Ishikawa (cell line): ENCODE results near the gene ARSB.

ENCODE experiments used
- CEBPB ChIP-seq: IDR thresholded peaks from 2 replicates; pipeline ENCODE4 v1.6.1; 2012
- CREB1 ChIP-seq: IDR thresholded peaks from 2 replicates; pipeline ENCODE4 v1.6.1; 2012; ENCODE audit warnings: low read depth
- EGR1 ChIP-seq: IDR thresholded peaks from 2 replicates; pipeline ENCODE4 v1.6.1; 2012
- EP300 ChIP-seq: IDR thresholded peaks from 2 replicates; pipeline ENCODE4 v1.6.1; 2012; ENCODE audit warnings: borderline replicate concordance
- FOXM1 ChIP-seq: IDR thresholded peaks from 2 replicates; pipeline ENCODE4 v1.6.1; 2012; ENCODE audit warnings: low read depth, borderline replicate concordance
- MAX ChIP-seq: IDR thresholded peaks from 2 replicates; pipeline ENCODE4 v1.6.1; 2012
- NFIC ChIP-seq: IDR thresholded peaks from 2 replicates; pipeline ENCODE4 v1.6.1; 2012
- RAD21 ChIP-seq: IDR thresholded peaks from 2 replicates; pipeline ENCODE4 v1.6.1; 2012; ENCODE audit warnings: low read depth
- TAF1 ChIP-seq: IDR thresholded peaks from 2 replicates; pipeline ENCODE4 v1.6.1; 2012; ENCODE audit warnings: low read depth, mild to moderate bottlenecking
- TCF12 ChIP-seq: IDR thresholded peaks from 2 replicates; pipeline ENCODE4 v1.6.1; 2012; ENCODE audit warnings: low read depth
- TEAD4 ChIP-seq: IDR thresholded peaks from 2 replicates; pipeline ENCODE4 v1.6.1; 2012
- YY1 ChIP-seq: IDR thresholded peaks from 2 replicates; pipeline ENCODE4 v1.6.1; 2012; ENCODE audit warnings: low read depth
- ZBTB7A ChIP-seq: IDR thresholded peaks from 2 replicates; pipeline ENCODE4 v1.6.1; 2012; ENCODE audit warnings: low read depth
- TF ChIP-seq, protein P1 (sequence below): IDR thresholded peaks from 2 replicates; pipeline ENCODE4 v1.6.1; 2012
- TF ChIP-seq, protein P2 (sequence below): IDR thresholded peaks from 2 replicates; pipeline ENCODE4 v1.6.1; 2012; ENCODE audit warnings: low read depth, mild to moderate bottlenecking

Gene ARSB

GRCh38 chr5:78984439-78985115 lies 533 bp downstream of the ARSB start:
- TF ChIP-seq NFIC (no peak), EP300 (no peak), EGR1 (peak; percentile 51), TAF1 (no peak; the same call in 1 of the 2 replicates), CREB1 (no peak), TEAD4 (no peak), TCF12 (no peak), ZBTB7A (no peak), FOXM1 (no peak), CEBPB (no peak), YY1 (0 out of 2 replicates have a peak, but pooled peaks have one; percentile 37), MAX (0 out of 2 replicates have a peak, but pooled peaks have one; percentile 6)

DNA sequence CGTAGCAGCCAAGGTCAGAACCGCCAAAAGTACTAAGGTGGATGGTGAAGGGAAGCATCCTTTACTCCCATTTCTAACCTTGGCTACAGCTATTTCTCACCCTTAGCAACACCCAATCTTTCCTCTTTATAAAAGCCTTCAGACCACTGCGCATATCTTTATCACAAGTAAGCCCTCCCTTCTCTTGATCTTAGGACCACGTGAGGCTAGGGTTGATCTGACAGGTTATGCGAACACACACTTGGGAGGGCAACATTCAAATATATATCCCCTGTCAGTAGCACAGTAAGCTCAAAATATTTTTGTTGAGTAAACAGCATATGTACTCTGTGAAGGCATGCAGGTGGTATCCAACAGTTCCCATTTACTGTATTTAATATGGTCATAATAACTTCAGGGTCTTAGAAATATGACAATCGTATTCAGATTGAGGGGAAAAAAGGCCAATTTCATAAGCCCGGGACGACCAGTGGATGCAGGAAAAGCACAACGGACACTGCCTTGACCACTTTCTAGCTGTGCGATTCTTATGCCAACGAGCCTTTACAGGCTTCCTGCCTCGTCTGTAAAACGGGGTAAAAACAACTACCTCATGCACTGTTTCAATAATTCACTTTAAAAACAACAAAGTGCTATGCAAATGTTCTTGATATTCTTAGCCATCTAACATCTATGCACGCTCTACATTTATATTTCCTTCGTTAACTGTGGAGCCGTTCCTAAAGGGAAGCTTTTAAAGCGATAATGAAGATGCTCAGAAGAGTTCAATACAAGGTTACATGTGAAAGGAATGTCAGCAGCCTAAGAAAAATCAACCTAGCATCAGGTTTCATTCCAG lies 1.3 kb downstream of the ARSB start:
- TF ChIP-seq YY1 (no peak), MAX (no peak), TCF12 (no peak), RAD21 (no peak), ZBTB7A (no peak), EP300 (no peak), EGR1 (no peak), NFIC (no peak), FOXM1 (no peak), TEAD4 (no peak)
- TF ChIP-seq, protein P1, sequence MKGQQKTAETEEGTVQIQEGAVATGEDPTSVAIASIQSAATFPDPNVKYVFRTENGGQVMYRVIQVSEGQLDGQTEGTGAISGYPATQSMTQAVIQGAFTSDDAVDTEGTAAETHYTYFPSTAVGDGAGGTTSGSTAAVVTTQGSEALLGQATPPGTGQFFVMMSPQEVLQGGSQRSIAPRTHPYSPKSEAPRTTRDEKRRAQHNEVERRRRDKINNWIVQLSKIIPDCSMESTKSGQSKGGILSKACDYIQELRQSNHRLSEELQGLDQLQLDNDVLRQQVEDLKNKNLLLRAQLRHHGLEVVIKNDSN: no peak
- TF ChIP-seq, protein P2, sequence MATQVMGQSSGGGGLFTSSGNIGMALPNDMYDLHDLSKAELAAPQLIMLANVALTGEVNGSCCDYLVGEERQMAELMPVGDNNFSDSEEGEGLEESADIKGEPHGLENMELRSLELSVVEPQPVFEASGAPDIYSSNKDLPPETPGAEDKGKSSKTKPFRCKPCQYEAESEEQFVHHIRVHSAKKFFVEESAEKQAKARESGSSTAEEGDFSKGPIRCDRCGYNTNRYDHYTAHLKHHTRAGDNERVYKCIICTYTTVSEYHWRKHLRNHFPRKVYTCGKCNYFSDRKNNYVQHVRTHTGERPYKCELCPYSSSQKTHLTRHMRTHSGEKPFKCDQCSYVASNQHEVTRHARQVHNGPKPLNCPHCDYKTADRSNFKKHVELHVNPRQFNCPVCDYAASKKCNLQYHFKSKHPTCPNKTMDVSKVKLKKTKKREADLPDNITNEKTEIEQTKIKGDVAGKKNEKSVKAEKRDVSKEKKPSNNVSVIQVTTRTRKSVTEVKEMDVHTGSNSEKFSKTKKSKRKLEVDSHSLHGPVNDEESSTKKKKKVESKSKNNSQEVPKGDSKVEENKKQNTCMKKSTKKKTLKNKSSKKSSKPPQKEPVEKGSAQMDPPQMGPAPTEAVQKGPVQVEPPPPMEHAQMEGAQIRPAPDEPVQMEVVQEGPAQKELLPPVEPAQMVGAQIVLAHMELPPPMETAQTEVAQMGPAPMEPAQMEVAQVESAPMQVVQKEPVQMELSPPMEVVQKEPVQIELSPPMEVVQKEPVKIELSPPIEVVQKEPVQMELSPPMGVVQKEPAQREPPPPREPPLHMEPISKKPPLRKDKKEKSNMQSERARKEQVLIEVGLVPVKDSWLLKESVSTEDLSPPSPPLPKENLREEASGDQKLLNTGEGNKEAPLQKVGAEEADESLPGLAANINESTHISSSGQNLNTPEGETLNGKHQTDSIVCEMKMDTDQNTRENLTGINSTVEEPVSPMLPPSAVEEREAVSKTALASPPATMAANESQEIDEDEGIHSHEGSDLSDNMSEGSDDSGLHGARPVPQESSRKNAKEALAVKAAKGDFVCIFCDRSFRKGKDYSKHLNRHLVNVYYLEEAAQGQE: no peak

DNA sequence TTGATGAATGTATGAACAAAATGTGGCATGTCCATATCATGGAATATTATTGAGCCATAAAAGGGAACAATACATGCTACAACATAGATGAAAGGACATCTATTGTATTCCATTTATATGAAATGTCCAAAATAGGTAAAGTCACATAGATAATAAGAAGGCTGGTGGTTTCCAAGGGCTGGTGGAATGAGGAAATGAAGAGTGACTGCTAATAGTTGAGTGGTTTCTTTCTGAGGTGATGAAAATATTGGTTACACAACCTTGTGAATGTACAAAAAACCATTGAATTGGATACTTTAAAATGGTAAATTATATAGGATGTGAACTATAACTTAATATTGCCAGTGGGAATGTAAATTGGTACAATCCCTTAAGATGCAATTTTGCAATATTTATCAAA lies 5.2 kb downstream of the ARSB start:
- TF ChIP-seq MAX (no peak), TEAD4 (no peak), NFIC (no peak), YY1 (no peak), TAF1 (no peak), ZBTB7A (no peak), TCF12 (no peak)
- TF ChIP-seq, protein P2: no peak

- TF ChIP-seq MAX (no peak), FOXM1 (no peak), YY1 (no peak), TEAD4 (no peak), TCF12 (no peak), CREB1 (no peak), RAD21 (no peak), NFIC (no peak), ZBTB7A (no peak), CEBPB (no peak), EGR1 (no peak), EP300 (no peak)
- TF ChIP-seq, protein P2: no peak
- TF ChIP-seq, protein P1: no peak
Measured at GRCh38 chr5:78979117-78979742, 5.9 kb downstream of the ARSB start.
